ENCODE measurements around the gene BLVRB. TPM values are rescaled to one million over a fixed set of nuclear protein-coding genes. Genes with fewer than 3 reads are reported as not detected.

The BLVRB gene
- total and polyA plus RNA-seq, 9 of the 15 experiments (the other 6 are each of a cell fraction or from before 2014, with no cell fraction given): 81.1 to 749 (median 331) TPM

DNA sequence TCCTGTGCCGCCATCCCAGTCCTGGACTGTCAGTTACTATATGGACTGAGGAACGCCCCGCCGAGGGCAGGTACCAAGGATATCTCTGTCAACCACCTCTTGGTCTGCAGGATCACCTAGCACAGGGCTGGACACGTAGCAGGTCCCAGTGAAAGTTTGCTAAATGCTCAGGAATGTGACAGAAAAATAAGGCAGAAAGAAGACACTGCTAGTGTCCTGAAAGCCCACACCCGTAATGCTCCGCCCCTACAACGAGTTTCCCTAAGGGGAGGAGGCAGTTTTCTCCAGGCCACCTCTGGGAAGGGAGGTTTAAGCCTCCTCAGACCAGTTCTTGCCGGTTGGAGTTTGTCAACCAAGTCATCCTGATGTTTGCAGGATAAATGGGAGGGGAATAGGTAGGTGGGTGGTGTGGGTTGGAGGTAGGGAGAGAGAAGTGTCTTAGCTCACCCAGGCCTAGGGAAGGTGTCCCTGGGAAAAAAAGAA is 19.7 kb downstream of the BLVRB start (continued):
- TF ChIP-seq, protein P1, sequence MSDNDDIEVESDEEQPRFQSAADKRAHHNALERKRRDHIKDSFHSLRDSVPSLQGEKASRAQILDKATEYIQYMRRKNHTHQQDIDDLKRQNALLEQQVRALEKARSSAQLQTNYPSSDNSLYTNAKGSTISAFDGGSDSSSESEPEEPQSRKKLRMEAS (CRISPR knock-in tag; IDR thresholded peaks at IDR 0.05): no peak
- TF ChIP-seq KLF10 (CRISPR knock-in tag; IDR thresholded peaks at IDR 0.05) (no peak), PCBP2 (IDR thresholded peaks at IDR 0.05; ENCODE audit: low read depth, low read length, poor library complexity, severe bottlenecking) (no peak), TBP (optimal IDR thresholded peaks at IDR 0.05; ENCODE audit: low read depth, low read length) (peak; percentile 43), NR2F6 (CRISPR knock-in tag; IDR thresholded peaks at IDR 0.05) (no peak), ZNF785 (CRISPR knock-in tag; IDR thresholded peaks at IDR 0.05) (no peak), TRIM28 (IDR thresholded peaks at IDR 0.05) (no peak), MEIS2 (IDR thresholded peaks at IDR 0.05; ENCODE audit: partially characterized antibody) (peak; percentile 32), ZNF644 (tag; IDR thresholded peaks at IDR 0.05; ENCODE audit: low read depth) (no peak), MYNN (IDR thresholded peaks at IDR 0.05) (0 out of 2 replicates have a peak, but pooled peaks have one; percentile 12), MYNN (CRISPR knock-in tag; IDR thresholded peaks at IDR 0.05) (no peak), KAT8 (IDR thresholded peaks at IDR 0.05; ENCODE audit: low read depth) (no peak), TEAD2 (tag; IDR thresholded peaks at IDR 0.05) (no peak)
- TF ChIP-seq, protein P2, sequence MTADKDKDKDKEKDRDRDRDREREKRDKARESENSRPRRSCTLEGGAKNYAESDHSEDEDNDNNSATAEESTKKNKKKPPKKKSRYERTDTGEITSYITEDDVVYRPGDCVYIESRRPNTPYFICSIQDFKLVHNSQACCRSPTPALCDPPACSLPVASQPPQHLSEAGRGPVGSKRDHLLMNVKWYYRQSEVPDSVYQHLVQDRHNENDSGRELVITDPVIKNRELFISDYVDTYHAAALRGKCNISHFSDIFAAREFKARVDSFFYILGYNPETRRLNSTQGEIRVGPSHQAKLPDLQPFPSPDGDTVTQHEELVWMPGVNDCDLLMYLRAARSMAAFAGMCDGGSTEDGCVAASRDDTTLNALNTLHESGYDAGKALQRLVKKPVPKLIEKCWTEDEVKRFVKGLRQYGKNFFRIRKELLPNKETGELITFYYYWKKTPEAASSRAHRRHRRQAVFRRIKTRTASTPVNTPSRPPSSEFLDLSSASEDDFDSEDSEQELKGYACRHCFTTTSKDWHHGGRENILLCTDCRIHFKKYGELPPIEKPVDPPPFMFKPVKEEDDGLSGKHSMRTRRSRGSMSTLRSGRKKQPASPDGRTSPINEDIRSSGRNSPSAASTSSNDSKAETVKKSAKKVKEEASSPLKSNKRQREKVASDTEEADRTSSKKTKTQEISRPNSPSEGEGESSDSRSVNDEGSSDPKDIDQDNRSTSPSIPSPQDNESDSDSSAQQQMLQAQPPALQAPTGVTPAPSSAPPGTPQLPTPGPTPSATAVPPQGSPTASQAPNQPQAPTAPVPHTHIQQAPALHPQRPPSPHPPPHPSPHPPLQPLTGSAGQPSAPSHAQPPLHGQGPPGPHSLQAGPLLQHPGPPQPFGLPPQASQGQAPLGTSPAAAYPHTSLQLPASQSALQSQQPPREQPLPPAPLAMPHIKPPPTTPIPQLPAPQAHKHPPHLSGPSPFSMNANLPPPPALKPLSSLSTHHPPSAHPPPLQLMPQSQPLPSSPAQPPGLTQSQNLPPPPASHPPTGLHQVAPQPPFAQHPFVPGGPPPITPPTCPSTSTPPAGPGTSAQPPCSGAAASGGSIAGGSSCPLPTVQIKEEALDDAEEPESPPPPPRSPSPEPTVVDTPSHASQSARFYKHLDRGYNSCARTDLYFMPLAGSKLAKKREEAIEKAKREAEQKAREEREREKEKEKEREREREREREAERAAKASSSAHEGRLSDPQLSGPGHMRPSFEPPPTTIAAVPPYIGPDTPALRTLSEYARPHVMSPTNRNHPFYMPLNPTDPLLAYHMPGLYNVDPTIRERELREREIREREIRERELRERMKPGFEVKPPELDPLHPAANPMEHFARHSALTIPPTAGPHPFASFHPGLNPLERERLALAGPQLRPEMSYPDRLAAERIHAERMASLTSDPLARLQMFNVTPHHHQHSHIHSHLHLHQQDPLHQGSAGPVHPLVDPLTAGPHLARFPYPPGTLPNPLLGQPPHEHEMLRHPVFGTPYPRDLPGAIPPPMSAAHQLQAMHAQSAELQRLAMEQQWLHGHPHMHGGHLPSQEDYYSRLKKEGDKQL (CRISPR knock-in tag; IDR thresholded peaks at IDR 0.05; ENCODE audit: borderline replicate concordance): no peak
- TF ChIP-seq, protein P3, sequence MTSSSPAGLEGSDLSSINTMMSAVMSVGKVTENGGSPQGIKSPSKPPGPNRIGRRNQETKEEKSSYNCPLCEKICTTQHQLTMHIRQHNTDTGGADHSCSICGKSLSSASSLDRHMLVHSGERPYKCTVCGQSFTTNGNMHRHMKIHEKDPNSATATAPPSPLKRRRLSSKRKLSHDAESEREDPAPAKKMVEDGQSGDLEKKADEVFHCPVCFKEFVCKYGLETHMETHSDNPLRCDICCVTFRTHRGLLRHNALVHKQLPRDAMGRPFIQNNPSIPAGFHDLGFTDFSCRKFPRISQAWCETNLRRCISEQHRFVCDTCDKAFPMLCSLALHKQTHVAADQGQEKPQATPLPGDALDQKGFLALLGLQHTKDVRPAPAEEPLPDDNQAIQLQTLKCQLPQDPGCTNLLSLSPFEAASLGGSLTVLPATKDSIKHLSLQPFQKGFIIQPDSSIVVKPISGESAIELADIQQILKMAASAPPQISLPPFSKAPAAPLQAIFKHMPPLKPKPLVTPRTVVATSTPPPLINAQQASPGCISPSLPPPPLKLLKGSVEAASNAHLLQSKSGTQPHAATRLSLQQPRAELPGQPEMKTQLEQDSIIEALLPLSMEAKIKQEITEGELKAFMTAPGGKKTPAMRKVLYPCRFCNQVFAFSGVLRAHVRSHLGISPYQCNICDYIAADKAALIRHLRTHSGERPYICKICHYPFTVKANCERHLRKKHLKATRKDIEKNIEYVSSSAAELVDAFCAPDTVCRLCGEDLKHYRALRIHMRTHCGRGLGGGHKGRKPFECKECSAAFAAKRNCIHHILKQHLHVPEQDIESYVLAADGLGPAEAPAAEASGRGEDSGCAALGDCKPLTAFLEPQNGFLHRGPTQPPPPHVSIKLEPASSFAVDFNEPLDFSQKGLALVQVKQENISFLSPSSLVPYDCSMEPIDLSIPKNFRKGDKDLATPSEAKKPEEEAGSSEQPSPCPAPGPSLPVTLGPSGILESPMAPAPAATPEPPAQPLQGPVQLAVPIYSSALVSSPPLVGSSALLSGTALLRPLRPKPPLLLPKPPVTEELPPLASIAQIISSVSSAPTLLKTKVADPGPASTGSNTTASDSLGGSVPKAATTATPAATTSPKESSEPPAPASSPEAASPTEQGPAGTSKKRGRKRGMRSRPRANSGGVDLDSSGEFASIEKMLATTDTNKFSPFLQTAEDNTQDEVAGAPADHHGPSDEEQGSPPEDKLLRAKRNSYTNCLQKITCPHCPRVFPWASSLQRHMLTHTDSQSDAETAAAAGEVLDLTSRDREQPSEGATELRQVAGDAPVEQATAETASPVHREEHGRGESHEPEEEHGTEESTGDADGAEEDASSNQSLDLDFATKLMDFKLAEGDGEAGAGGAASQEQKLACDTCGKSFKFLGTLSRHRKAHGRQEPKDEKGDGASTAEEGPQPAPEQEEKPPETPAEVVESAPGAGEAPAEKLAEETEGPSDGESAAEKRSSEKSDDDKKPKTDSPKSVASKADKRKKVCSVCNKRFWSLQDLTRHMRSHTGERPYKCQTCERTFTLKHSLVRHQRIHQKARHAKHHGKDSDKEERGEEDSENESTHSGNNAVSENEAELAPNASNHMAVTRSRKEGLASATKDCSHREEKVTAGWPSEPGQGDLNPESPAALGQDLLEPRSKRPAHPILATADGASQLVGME (CRISPR knock-in tag; IDR thresholded peaks at IDR 0.05): no peak
- TF ChIP-seq, protein P4, sequence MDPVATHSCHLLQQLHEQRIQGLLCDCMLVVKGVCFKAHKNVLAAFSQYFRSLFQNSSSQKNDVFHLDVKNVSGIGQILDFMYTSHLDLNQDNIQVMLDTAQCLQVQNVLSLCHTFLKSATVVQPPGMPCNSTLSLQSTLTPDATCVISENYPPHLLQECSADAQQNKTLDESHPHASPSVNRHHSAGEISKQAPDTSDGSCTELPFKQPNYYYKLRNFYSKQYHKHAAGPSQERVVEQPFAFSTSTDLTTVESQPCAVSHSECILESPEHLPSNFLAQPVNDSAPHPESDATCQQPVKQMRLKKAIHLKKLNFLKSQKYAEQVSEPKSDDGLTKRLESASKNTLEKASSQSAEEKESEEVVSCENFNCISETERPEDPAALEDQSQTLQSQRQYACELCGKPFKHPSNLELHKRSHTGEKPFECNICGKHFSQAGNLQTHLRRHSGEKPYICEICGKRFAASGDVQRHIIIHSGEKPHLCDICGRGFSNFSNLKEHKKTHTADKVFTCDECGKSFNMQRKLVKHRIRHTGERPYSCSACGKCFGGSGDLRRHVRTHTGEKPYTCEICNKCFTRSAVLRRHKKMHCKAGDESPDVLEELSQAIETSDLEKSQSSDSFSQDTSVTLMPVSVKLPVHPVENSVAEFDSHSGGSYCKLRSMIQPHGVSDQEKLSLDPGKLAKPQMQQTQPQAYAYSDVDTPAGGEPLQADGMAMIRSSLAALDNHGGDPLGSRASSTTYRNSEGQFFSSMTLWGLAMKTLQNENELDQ (CRISPR knock-in tag; IDR thresholded peaks at IDR 0.05; ENCODE audit: borderline replicate concordance): no peak

All from K562 (cell line).